Stimulated activated CD8-positive, alpha-beta memory T cell treated with anti-CD3 and anti-CD28 coated beads, Interleukin-7, amount 100 ng/mL, for 1 hour (primary cell): ENCODE measurements around the gene ZNF628.

Experiments
- DNase-seq, 2 donors: peaks; one replicate each; pipeline ENCODE4 v3.0.0-alpha.2; 2020; ENCODE audit warnings: low read depth in 2 of 2

Gene ZNF628

GRCh38 chr19:55497763-55498162 is 21.3 kb downstream of the ZNF628 start:
- DNase-seq, result no peak

- no peak for DNase-seq
These were observed 21.9 kb downstream of the ZNF628 start for GRCh38 chr19:55498246-55498840.

DNA sequence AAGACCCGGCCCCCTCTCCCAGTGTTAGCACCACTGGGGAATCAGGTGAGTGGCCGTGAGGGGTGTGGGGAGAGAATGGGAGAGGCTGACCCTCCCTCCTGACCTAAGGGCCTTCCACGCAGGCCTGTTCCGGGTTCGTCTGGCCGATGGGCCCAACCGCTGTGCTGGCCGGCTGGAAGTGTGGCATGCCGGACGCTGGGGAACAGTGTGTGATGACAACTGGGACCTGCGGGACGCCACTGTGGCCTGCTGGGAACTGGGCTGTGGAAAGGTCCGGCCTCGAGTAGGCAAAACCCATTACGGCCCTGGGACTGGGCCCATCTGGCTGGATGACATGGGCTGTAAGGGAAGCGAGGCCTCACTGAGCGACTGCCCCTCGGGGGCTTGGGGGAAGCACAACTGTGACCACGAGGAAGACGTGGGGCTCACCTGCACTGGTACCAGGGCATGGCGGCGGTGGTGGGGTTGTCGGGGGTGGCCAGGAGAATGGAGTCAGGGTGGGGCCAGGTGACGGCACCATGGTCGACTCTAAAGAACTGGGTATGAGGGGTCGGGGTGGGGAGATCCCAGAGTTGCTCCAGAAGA is 24.0 kb downstream of the ZNF628 start:
- DNase-seq, result no peak

DNA sequence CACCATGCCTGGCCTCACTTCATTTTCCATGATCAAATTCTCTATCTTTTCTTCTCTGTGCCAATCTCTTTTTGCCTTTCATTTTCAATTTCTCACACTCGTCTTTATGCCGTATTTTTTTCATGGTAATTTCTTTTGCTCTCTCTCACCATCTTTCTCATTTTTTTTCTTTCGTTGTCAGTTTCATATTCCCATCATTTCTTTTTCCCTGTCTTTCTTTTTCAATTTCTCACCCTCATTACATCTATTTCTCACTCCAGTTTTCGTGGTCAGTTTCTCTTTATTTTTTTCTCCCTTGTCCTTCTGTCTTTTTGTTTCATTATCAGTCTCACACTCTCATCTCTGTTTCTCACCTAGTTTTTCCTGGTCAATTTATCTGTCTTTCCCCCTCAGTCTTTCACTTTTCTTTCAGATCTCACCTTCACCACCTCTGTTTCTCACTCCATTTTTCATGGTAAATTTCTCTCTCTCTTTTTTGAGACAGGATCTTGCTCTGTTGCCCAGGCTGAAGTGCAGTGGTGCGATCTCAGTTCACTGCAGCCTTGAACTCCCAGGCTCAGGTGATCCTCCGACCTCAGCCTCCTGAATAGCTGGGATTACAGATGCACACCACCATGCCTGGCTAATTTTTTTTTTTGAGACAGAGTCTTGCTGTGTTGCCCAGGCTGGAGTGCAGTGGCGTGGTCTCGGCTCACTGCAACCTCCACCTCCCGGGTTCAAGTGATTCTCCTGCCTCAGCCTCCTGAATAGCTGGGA is 26.0 kb downstream of the ZNF628 start:
- DNase-seq, result no peak

DNA sequence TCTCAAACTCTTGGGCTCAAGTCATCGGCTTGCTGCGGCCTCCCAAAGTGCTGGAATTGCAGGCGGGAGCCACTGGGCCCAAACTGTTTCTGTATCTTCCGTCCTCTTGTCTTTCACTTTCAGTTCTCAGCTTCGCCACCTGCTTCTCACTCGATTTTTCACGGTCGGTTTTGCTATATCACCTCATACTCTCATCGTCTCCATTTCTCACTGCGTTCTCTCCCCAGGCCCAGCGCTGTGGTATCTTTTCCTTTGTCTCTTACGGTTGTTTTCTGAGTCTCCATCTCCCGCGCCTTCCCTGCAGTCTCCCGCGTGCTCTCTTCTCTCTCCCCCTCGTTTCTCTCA is 26.7 kb downstream of the ZNF628 start:
- DNase-seq, result no peak

- DNase-seq, result peak; percentile 83 to 92
These were observed 27.3 kb downstream of the ZNF628 start for GRCh38 chr19:55503502-55504251.

- no peak for DNase-seq
These were observed 27.8 kb downstream of the ZNF628 start for GRCh38 chr19:55504252-55504603.

DNA sequence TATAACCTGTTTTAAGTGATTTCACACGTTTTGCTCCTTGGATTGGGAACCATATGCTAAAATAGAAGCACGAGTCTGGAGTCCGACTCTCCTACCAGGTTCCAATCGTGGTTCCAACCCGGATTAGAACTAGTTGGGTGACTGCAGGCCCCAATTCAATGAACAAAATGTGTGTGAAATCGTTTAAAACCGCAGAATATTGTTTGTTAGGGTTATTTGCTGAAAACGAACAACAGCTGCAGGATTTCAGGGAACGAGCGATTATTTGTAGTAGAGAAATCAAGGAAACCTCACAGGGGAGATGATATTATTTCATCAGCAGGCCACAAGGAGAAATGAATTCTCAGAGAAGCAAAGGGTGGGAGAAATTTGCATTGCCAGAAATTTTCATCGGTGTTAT is 28.6 kb downstream of the ZNF628 start:
- no peak for DNase-seq

GRCh38 chr19:55508120-55508519 is 31.7 kb downstream of the ZNF628 start:
- DNase-seq, result no peak

DNA sequence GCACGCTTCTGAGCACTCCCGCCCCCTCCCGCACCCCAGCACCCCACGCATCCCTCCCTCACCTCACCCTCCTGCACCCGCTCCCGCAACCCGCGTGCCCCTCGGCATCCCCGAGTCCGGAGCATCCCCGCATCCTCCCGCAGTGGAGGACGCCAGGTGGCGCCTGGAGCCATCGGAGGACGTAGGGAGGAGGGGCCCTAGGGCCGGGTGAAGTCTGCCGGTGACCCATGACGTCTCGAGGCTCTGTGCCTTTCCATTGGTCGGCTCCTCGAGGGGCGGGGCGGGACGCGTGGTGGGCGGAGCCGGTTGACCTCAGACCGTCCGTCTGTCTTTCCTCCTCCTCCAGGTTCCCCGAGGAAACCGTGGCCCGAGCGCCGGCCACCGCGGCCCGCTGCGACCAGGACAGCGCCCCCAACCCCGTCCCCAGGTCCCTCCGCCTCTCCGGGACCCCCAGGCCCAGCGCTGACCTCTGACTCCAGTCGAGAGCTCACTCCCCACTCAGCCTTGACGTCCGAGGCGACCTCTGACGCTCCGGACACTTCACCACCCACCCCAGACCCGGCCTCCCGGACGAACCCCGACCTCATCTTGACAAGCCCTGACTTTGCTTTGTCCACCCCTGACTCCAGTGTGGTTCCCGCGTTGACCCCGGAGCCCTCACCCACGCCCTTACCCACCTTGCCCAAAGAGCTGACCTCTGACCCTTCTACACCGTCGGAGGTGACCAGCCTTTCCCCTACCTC is 40.6 kb downstream of the ZNF628 start:
- DNase-seq, result peak; percentile 80 to 87

- no peak for DNase-seq
These were observed 43.3 kb downstream of the ZNF628 start for GRCh38 chr19:55519451-55520311.

DNA sequence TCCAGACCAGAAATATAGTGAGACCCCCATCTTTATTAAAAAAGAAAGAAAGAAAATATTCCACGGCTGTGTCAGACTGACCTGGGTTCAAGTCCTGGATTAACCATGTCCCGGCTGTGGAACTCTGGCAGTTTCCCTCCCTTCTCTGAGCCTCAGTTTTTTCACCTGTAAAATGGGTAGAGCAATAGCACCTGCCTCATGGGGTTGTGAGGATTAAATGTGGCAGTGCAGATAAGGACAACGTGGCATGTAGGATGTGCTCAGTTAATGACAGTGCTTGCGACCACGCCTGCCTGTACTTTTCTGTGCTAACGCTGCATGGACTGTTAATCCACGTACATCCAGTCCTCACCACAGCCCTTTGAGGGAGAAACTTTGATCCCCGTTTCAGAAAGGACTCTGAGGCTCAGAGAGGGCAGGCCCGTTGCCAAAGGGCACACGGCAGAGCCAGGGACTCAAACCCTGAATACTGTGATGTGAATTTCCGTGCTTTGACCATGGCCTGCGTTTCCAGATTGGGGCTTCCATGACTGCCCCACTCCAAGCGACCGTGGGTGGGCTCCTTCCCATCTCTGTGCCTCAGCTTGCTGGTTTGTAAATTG is 44.4 kb downstream of the ZNF628 start:
- DNase-seq, result no peak

GRCh38 chr19:55525289-55526101 is 49.1 kb downstream of the ZNF628 start:
- DNase-seq, result no peak

GRCh38 chr19:55526216-55527196 is 50.1 kb downstream of the ZNF628 start:
- DNase-seq, result no peak

DNA sequence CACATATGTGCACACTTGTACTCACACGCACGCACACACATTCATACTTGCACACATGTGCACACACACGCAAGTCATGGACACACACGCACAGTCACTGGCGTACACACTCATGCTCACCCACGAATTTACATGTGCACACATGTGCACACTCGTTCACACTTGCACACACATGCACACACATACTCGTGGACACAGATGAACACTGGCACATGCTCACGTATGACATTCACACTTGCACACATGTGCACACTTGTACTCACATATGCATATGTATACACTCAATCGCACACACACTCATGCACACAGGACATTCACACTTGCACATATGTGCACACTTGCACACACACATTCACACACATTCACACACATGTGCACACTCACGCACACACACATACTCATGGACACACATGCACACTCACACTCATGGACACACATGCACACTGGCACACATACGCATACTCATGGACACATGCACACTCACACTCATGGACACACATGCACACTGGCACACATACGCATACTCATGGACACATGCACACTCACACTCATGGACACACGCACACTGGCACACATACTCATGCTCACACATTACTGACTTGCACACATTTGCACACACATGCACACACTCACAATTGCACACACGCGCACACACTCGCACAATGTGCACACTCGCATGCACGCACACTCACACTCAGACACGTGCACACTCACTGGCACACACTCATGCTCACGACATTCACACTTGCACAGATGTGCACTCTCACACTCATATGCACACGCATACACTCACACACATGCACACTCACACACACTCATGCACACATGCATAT is 51.0 kb downstream of the ZNF628 start:
- DNase-seq, result no peak

DNA sequence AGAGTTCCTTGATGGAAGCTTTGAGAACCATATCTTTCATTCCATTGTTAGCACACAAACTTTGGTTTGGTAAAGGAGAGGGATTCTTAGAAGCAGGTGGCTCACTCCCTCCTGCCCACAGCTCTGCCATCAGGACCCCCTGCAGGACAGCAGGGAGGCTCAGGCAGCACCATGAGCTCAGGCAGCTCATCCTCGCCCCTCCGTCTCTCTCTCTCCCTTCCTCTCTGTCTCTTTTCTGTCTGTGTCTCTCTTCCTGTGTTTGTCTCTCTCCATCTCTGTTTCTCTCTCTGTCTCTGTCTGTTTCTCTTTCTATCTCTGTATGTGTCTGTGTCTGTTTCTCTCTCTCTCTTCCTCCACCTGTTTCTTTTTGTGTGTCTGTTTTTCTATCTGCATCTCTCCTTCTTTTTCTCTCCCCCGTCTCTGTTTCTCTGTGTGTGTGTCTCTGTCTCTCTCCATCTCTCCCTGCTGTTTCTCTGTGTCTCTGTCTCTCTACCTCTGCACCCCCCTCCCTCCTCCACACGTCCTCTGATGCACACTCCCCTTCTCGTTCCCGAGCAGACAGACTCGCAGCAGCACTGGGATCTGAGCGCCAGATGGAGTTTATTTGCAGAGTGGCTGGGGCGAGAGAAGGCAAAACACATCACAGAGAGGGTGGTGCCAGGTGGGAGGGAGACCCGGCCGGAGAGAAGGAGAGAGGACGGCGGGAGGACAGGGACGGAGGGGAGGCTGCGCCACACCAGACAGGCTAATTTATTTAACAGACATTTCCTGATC is 51.8 kb downstream of the ZNF628 start:
- no peak for DNase-seq
